HG03575 (cell line): ENCODE results near the gene CA11.

Experiments used
- ATAC-seq: cut with Tn5 transposase; IDR thresholded peaks from one replicate; pipeline ENCODE4 v1.9.1; 2021; ENCODE audit not compliant: unreplicated experiment, insufficient number of reproducible peaks, low FRiP score; ENCODE audit errors: extremely low read depth

The CA11 gene

GRCh38 chr19:48618916-48619691 is 26.9 kb downstream of the CA11 start, which contains the start of the genes RPL18 and SPHK2:
TSS of gene RPL18 (minus strand) at chr19:48619178. CDS start at chr19:48619143, 35 bp downstream.
TSS of gene SPHK2 (plus strand) at chr19:48619506. CDS start at chr19:48620515, 1,009 bp downstream.
- ATAC-seq = peak; percentile 58

DNA sequence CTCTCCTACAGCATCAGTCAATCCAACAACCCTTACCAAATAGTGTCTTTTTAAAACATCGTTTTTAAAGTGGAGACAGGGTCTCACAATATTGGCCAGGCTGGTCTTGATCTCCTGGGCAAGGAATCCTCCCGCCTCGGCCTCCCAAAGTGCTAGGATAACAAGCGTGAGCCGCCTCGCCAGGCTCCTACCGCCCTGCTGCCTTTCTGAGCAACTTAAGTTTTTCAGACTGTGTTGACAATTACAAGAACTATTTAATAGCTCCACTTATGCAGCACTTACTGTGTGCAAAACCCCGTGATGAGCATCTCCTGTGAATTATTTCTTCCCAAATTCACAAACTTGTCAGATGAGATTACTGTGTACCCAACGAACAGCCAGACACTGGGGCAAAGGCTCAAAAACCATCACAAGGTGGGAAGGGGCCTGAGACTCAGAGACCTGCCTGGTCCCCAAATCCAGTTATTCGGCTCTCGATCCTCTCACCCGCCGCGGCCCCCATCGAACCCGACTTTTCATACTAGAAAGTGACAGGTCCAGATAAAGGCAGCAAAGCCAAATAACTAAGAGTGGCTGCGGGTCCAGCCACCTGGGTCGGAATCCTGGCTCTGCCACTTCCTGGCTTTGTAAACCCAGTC is 27.6 kb downstream of the CA11 start:
- ATAC-seq = no peak

DNA sequence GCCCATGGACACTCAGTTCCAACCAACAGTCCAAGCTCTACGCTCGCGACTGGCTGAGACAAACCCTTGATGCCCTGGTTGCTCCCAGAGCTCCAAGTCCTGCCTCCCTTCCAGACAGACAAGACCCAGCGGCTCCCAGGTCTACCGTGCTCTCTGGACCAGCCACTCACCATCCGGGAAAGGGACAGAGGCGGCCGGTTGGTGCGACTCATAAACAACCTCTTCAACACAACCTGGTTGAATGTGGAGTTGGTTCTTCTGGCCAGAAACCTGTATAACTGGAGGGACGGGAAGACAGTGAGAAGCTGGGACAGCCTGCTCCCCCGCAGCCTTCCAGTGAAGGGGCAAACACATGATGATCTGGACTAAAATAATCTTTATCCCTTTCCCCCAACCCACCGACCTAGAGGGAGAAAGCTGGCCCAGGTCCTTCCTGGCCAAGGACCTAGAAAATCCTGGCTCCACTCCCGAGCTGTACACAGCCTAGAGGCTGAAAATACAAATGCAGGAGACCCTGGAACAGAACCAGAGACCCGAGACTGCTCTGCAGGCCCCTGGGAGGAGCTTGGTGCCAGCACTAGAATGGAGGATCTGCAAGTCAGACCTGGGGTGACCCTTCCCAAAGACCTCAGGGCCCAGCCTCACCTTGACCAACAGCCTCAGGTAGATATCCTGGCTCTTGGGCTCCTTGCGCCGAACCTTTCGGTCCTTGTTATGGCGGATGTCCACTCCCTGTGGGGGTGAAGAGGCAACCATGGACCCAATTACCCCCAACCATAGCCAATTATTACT is 28.6 kb downstream of the CA11 start:
- ATAC-seq = no peak

- ATAC-seq = no peak
These were observed 29.4 kb downstream of the CA11 start for GRCh38 chr19:48616491-48617056.

- ATAC-seq = no peak
These were observed 29.9 kb downstream of the CA11 start for GRCh38 chr19:48616041-48616436.

GRCh38 chr19:48615231-48616040 is 30.6 kb downstream of the CA11 start:
- no peak for ATAC-seq

DNA sequence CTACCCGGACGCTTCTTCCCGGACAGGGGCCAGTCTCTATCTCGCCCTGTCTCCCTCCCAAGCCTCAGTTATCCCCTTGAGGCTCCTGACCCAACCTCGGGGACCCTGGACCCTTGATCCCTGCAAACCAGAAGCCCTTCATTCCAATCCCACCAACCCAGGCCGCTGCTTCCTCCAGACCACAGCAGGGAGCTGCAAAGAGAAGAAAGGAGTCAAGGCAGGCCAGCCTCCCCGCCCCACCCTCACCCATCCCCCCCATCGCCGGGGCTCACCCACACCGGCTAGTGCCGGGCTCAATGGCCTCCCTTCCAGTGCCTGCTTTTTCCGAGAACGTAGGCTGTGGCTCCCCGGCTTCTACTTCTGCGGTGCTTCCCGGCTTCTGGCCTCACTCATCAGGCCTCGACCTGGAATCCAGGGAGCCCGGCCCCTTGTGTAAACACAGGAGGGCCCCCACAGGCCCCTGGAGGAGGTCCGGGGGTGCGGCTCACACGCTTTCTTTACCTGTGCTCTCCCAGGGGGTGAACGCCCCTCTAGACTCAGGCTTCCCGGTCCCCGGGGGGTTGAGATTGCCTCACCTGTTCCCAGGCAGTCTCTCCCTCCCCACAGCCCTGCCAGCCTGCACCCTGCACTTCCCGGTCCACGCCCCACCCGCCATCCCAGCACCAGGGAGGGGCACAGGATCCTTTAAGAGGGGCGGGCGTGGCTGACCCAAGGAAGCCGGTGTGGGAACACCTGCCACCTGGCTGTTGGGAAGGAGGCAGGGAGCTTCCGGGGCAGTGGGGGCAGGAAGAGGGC is 31.4 kb downstream of the CA11 start, which contains the start of gene FAM83E:
Gene FAM83E (minus strand): TSS at position 641 of the 795 bp plus-strand sequence. CDS start 1,704 bp downstream, outside the sequence.
- no peak for ATAC-seq

DNA sequence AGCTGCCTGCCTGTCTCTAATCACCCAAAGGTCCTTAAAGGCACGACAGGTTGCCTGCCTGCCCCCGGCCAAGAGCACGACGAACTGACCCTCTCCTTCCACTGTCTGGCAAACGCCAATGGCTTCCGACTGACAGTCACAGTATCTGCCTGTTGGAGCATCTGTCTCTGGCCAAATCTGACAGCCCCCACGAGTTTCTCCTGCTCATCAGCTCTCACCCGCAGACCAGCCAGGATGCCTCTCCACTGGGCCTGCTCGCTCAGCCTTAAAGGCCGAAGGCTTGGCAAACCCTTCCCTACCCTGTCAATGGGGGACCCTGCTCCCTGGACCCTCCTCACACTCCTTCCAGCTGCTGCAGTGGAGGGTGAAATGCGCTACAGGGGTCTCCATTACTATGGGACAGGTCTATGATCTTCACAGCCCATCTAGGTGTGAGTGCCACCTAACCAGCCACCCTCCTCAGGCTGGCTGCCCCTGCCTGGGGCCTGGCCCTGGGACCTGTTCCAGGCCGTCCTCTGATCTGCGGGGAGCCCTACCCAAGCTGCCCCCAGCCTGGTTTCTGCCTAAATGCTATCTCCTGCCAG is 32.0 kb downstream of the CA11 start:
- ATAC-seq = no peak

DNA sequence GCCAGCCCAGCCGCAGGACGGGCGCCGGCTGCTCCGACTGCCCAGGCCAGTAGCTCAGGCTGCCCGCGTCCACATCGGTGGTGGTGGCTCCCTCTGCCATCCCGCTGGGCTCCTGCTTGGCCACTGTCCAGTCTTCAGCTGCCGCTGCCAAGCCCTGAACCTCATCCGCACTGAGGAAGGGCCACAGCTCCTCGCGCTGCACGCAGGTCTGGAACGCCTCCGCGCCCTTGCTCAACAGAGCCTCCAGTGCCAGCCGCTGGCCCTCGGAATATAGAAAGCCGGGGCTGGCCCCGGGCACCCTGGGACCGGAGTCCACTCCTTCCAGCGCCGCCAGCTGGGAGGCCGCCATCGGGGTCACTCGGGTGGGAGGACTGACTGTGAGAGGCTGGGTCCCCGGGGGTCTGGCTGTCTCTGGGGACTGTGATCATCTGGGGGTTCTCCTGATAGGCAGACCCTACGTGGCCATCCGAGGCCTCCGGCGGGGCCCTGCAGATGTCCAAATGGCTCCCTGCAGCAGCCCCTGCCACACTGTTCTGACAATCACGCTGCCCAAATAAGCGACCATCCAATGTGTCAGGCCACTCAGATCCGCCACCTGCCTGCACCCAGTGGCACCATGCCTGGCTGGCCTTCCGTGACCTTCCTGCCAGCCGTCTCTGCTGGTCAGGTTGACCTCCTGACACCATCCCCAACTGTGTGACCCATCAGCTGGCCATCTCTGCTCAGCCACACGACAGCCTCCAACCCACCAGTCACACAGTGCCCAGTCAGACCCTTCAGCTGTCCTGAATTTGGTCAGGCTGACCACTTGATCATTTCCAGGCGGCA is 32.7 kb downstream of the CA11 start:
- ATAC-seq = no peak

DNA sequence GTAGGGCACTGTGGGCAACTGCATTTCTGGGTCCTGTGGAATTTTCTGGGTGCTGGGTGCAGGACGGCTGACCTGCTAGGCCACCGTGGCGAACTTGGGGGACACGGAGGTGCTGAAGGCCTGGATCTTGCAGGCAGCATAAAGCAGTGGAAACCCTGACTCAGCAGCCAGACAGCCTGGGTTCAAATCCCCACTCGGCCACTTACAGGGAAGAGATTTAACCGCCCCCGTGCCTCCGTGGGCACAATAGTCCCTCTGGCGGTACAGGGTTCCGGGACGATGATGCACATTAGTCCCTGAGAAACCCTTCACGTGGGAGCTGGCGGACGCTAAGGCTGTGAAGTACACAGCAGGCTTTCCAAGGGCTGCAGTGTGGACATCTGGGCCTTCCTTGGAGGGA is 34.1 kb downstream of the CA11 start:
- no peak for ATAC-seq

DNA sequence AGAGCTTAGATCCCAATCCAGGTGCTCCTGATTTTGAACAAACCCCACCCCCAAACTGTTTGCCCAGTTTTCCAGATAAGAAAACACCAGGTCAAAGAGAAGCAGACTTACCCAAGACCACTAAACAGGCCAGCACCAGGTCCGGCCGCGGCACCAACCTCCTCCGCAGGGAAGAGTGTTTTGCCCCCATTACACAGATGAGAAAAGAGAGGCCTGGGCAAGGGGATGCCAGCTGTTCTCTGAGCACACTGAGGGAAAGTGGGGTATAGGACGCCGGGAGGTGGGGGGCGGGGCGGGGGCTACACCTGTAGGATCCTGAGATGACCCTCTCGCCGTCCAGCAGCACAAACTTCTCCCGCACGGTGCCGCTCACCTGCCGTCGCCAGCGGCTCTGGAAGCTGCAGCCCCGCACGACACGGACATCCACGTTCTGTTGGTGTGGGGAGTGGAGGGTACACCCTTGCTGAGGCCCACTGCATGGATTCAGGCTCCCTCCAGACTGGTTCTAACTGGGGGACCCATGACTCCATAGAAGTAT is 36.3 kb downstream of the CA11 start:
- ATAC-seq = no peak

- ATAC-seq = no peak
These were observed 37.2 kb downstream of the CA11 start for GRCh38 chr19:48608798-48609263.

- ATAC-seq = no peak
These were observed 38.6 kb downstream of the CA11 start for GRCh38 chr19:48607359-48607755.

DNA sequence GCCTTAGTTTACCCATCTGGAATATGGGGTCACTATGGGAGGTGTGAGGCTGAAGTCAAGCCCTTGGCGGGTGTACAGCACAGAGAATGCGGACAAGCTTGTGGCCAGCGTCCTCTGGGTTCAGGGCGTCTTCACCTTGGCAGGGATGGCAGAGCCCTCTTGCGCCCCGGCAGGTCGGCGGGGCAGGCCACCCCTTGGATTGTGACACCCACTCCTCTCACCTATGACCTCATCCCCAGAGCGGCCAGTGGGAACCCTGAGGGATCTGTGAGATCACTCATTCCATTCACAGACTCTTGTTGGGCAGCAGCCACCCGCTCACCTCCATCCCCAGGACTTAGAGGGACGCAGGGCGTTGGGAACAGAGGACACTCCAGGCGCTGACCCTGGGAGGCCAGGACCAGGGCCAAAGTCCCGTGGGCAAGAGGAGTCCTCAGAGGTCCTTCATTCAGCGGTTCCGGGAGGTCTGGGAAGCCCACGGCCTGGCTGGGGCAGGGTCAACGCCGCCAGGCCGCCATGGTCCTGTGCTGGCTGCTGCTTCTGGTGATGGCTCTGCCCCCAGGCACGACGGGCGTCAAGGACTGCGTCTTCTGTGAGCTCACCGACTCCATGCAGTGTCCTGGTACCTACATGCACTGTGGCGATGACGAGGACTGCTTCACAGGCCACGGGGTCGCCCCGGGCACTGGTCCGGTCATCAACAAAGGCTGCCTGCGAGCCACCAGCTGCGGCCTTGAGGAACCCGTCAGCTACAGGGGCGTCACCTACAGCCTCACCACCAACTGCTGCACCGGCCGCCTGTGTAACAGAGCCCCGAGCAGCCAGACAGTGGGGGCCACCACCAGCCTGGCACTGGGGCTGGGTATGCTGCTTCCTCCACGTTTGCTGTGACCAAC is 39.3 kb downstream of the CA11 start, which contains the start of gene SPACA4:
Gene SPACA4 (plus strand): TSS at position 280 of the 896 bp plus-strand sequence. CDS start 237 bp downstream, at position 517.
- ATAC-seq = no peak

DNA sequence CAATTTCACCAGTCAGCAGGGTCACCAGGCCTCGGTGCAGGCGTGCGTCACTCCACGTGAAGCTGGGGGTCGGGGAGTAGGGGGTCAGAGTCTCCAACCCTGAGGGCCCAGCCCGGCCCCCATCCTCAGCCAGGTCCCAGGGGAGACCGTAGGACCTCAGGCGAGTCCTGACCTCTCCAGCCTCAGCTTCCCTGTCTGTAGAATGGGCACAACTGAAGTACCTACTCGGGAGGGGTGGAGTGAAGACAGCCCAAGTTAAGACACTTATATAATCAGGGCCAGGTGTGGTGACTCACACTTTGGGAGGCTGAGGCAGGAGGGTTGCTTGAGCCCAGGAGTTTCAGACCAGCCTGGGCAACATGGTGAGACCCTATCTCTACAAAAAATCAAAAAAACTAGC is 42.1 kb downstream of the CA11 start:
- no peak for ATAC-seq
